Epithelial cell of proximal tubule (primary cell): ENCODE measurements around the gene RFPL3. TPM values are rescaled to one million over a fixed set of nuclear protein-coding genes. Genes with fewer than 3 reads are reported as not detected.
"Not testable (repeated sequence)": the region's sequence is repeated elsewhere in the genome, so short reads cannot be mapped to it uniquely, and the experiment has no call there.

Source experiments
- DNase-seq: peaks from one replicate; pipeline ENCODE4 v3.0.0-alpha.2; 2011; ENCODE audit warnings: low read depth
- H3K4me3 ChIP-seq: 2 replicates; pipeline ENCODE4 v1.5.1; 2011; ENCODE audit warnings: low read depth, mild to moderate bottlenecking, low read length
- CTCF ChIP-seq: conservative IDR thresholded peaks from 2 replicates; pipeline ENCODE4 v1.5.1; 2012; ENCODE audit warnings: low read depth, mild to moderate bottlenecking, low read length
- total RNA-seq: library from RNA; depleted of rRNA; stranded (reverse); fragments of >200 nt; gene quantifications from 2 replicates; pipeline ENCODE4 v1.2.3, GENCODE V29; 2015

RFPL3 gene
- not detected in 2 replicates for total RNA-seq

- not testable (repeated sequence) for DNase-seq, H3K4me3 ChIP-seq
Measured at GRCh38 chr22:32357567-32357966, at the start of gene RFPL3. RFPL3 (plus strand) TSS chr22:32357867; CDS start chr22:32358072, 205 bp downstream.

- H3K4me3 ChIP-seq = no peak overlapping the region
- TF ChIP-seq CTCF = no peak
- DNase-seq = no peak
Measured at GRCh38 chr22:32308191-32308590, 49.5 kb upstream of the RFPL3 start.

GRCh38 chr22:32308934-32309333 lies 48.7 kb upstream of the RFPL3 start:
- no peak for TF ChIP-seq CTCF
- H3K4me3 ChIP-seq = no peak overlapping the region
- no peak for DNase-seq

- H3K4me3 ChIP-seq = no peak overlapping the region
- TF ChIP-seq CTCF = no peak
- DNase-seq = no peak
Measured at GRCh38 chr22:32309585-32310251, 47.9 kb upstream of the RFPL3 start.

GRCh38 chr22:32310777-32311176 lies 46.9 kb upstream of the RFPL3 start:
- H3K4me3 ChIP-seq = no peak overlapping the region
- DNase-seq = no peak
- TF ChIP-seq CTCF = no peak

- no peak for DNase-seq
- H3K4me3 ChIP-seq = no peak overlapping the region
- TF ChIP-seq CTCF = no peak
Measured at GRCh38 chr22:32311551-32312071, 46.1 kb upstream of the RFPL3 start.

- DNase-seq = no peak
- TF ChIP-seq CTCF = no peak
- no peak overlapping the region for H3K4me3 ChIP-seq
Measured at GRCh38 chr22:32312748-32313147, 44.9 kb upstream of the RFPL3 start.
